Stimulated activated CD8-positive, alpha-beta memory T cell treated with anti-CD3 and anti-CD28 coated beads, Interleukin-12 subunit alpha, Interleukin-12 subunit beta, amount 100 ng/mL, for 24 hours (primary cell): Measurements from ENCODE around the gene LRRC1.
"Not testable (repeated sequence)": the region's sequence is repeated elsewhere in the genome, so short reads cannot be mapped to it uniquely, and the experiment has no call there.

Source experiments
- DNase-seq: peaks from one replicate; pipeline ENCODE4 v3.0.0-alpha.2; 2020; ENCODE audit errors: extremely low read depth

Gene LRRC1

DNA sequence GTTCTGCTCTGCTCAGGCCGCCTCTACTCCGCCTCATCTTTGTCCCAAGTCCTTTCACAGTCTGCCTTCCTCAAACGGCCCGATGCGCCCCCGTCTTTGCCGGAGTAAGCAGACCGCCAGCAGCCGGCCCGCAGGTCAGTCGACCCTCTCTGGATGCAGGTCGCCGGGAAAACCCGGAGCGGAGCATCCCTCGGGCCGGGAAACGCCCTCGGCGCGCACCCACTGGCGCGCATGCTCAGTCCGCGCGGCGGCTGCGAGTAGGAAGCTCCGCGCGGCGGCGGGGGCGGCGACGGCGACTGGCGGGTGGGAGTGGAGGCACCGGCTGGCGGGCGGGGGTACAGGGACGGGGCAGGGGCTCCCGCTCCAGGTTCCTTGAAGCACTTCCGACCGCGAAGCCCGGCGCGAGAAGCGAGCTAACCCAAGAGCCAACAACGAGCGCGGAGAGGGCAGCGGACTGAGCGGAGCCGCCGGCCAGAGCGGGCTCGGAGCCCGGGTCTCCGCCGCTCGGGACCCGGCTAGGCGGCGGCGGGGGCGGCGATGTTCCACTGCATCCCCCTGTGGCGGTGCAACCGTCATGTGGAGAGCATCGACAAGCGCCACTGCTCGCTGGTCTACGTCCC is at the start of gene LRRC1:
LRRC1 (plus strand) TSS at position 286 of the 620 bp plus-strand sequence; CDS start at position 538, 252 bp downstream.
- DNase-seq: peak; percentile 61

DNA sequence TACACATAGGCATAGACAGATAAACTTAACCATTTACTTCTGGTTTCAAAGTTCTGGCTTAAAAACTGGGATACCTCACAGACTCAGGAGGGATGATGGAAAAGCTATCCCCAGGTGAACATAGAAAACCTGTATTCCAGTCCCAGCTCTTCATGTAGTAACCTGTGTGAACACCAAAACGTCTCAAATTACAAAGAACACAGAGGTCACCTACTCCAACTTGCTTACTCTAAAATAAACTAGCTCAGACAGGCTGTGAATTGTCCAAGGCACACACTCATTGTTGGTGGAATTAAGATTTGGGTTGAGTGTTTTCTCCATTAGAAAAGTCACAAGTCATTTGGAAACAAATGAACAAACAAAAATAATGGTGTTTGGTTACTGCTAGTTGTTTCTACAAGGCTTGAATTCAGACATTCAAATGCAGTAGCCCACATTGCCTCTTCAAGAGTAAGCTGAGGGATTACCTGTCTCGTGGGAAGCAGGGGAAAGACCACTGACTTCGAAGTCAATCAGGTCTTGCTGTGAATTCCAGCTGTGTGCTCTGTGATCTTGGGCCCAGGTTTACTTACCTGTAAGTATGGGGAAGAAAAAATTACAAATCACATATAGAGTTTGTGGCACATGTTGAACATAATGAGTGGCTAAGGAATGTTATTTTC is 48.2 kb upstream of the LRRC1 start:
- no peak for DNase-seq

GRCh38 chr6:53750052-53750650 is 44.7 kb upstream of the LRRC1 start:
- DNase-seq: no peak

- no peak for DNase-seq
Observed at GRCh38 chr6:53751417-53751816, 43.4 kb upstream of the LRRC1 start.

DNA sequence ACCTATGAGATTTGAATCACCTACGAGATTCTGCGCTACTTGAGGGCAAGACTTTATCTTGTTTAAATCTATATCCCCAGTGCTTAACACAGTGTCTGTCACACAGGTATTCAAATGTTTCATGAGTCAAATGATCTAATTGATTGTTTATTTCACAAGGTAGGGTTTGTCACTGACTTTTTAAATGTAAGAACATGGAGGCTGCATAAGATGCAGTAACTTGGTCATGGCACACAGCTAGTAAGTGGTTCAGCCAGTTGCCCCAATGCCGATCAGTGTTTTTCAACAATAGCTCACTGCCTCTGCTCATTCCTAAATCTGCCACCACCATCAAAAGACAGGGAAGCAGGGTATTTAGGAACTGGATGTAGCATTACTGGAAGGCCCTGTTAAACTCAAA is 42.4 kb upstream of the LRRC1 start:
- DNase-seq: no peak

GRCh38 chr6:53752856-53753255 is 41.9 kb upstream of the LRRC1 start:
- no peak for DNase-seq

GRCh38 chr6:53754330-53754729 is 40.5 kb upstream of the LRRC1 start:
- DNase-seq: no peak

DNA sequence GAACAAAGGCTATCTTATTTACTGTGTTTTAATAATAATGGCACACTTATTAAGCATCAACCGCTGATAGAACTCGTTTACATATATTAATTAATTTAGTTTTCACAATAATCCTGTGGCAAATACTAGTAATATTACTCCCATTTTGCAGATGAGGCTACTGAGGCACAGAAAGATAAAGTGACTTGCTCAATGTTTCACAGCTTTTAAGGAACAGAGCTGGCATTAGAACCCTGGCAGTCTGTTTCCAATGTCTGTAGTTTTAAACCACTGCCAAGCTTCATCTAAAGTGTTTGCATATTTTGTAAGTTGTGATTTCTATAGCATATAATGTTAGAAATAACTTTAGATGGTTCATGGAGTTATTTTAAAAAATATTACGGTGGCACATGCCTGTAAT is 38.4 kb upstream of the LRRC1 start:
- no peak for DNase-seq

- no peak for DNase-seq
Observed at GRCh38 chr6:53758496-53758895, 36.3 kb upstream of the LRRC1 start.

GRCh38 chr6:53761036-53761435 is 33.8 kb upstream of the LRRC1 start:
- DNase-seq: no peak

DNA sequence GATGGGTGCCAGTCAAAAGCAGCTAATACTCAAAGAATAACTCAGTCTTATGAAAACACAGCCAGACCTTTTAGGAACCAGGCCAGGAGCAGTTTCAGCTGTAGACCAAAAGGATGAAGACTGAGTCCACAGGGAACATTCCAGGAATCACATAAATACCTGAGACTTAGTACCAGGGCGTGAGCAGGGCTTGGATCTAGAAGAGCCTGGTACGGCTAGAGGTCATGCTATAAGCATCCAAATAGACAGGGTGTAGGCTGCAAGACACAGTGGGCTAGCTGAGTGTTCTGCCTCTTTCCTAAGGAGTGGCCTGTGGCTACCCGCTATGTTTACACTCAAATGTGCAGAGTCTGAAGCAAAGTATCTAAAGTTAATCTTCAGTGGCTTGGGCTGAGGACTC is 29.5 kb upstream of the LRRC1 start:
- DNase-seq: no peak

DNA sequence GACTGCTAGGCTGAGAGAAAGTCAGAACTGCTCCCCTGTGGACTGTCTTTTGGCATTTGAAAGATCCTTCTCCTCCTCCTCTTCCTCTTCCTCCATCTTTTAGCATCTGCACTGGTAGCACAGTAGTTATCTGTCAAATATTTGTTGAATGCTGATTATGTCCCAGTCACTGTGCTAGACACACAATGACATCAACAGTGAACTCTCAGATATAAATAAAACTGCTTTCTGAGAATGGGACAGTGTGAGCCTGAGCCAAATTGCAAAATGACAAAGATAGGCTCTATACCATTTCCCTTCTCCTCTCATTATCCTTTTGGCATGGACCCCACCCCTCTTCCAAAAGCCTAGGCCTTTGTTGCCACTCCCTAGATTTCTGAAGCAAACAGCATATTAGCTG is 27.9 kb upstream of the LRRC1 start:
- no peak for DNase-seq

DNA sequence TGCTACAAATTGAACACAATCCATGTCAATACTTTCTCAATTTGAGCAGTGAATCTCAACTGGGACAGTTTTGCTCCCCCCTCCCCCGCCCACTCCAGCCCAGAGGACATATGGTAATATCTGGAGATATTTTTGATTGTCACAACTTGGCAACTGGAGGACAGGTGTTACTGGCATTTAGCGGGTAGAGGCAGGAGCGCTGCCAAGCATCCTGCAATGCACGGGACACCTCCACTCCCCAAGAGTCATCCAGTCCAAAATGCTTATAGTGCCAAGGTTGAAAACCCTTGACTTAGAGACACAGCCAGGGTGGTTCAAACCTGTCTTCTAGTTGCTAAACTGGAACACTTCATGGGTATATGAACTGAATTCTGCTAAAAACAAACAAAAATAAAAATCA is 26.9 kb upstream of the LRRC1 start:
- DNase-seq: no peak

DNA sequence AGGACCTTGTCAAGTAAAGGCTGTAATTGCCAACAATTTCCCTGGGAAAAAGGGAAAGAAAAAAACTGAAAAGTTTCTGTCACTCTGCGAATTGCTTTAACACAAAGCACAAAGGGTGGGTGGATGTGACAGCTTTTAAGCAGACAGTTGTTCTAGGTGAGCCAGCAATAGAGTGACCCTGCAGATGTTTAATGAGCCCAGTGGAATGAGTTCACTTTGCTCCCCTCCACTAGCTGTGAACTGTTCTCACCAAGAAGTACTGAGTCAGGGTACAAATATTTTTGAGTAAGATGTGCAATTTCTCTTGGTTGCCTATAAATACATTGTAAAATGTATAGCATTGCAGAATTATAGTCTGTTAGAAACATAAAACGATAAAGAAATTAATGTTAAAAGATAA is 26.2 kb upstream of the LRRC1 start:
- DNase-seq: no peak

GRCh38 chr6:53770780-53771249 is 24.0 kb upstream of the LRRC1 start:
- DNase-seq: no peak

DNA sequence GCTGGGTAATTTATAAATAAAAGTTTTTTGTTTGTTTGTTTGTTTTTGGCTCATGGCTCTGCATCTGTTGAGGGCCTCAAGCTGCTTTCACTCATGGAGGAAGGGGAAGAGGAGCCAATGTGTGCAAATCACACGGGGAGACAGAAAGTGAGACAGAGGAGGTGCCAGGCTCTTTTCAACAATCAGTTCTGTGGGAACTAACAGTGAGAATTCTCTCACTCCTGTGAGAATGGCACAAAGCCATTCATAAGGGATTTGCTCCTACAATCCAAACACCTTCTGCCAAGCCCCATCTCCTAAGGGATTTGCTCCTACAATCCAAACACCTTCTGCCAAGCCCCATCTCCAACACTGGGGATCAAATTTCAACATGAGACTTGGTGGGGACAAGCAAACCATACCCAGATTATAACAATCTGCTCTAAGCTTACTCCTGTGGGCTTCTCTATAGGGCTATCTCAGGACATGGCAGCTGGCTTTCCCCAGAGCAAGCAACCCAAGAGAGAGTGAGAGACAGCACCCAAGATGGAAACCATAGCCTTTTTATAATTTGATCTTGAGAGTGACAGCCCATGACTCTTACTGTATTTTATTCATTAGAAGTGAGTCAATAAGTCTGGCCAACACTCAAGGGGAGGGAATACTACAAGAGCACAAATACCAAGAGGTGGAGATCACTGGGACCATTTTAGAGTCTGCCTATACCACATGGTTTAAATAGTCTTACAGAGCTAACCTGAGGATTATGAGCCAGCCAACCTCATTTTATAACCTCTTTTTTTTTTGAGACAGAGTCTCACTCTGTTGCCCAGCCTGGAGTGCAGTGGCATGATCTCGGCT is 22.8 kb upstream of the LRRC1 start:
- DNase-seq: no peak

- DNase-seq: no peak
Observed at GRCh38 chr6:53773044-53773696, 21.6 kb upstream of the LRRC1 start.

DNA sequence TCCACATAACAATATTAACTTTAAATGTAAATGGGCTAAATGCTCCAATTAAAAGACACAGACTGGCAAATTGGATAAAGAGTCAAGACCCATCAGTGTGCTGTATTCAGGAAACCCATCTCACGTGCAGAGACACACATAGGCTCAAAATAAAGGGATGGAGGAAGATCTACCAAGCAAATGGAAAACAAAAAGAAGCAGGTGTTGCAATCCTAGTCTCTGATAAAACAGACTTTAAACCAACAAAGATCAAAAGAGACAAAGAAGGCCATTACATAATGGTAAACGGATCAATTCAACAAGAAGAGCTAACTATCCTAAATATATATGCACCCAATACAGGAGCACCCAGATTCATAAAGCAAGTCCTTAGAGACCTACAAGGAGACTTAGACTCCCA is 18.7 kb upstream of the LRRC1 start:
- DNase-seq: not testable (repeated sequence)

DNA sequence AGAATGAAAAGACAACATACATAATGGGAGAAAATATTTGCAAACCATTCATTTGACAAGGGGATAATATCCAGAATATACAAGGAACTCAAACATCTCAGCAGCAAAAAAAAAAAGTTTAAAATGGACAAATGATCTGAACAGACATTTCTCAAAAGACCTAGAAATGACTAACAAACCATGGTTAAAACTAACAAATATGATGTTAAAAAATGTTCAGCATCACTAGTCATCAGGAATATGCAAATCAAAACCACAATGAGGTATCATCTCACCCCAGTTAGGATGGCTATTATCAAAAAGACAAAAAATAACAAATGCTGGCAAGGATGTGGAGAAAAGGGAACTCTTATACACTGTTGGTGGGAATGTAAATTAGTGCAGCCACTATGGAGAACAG is 9.8 kb upstream of the LRRC1 start:
- not testable (repeated sequence) for DNase-seq

DNA sequence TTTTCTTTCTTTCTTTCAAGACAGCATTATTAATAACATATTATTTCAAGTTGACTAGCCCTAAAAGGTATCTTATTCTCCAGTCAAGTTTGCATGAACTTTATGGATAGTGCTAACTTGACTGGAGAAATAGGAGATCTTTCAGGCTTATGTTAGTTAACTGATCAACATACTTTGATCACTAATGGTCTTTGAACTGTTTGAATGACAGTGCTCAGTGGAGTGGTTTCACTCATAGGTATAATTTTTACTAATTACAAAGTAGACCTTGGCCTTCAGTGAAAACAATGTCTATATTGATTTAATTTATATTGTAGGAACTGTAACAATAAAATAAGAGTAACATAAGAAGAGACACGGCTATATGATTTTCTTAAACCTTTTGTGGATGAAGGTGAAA is 8.0 kb upstream of the LRRC1 start:
- no peak for DNase-seq

DNA sequence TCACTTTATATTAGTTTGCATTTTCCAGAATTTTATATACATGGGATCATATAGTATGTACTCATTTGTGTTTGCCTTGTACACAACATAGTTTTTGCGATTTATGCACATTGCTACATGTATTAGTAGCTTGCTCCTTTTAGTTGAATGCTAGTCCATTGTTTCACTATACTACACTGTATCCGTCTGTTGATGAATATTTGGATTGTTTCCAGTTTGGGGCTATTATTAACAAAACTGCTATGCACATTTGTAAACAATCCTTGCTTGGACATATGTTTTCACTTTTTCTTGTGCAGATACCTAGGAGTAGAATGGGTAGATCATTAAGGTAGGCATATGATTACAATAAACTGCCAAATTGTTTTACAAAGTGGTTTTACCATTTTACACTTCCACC is 3.9 kb upstream of the LRRC1 start:
- DNase-seq: no peak

DNA sequence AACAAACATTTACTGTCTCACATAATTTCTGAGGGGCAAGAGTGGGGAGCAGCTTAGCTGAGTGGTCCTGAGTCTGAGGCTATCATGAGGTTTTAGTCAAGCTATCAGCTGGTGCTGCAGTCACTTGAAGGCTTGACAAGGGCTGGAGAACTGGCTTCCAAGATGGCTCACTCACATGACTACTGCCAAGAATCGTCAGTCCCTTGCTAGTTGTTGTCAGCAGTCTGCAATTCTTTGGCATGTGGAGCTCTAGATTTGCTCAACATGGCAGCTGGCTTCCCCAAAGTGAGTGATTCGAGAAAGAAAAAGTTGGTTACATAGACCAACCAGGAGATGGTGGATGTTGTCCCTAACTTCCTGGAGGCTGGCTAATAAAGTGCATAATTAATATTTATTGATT is 2.8 kb upstream of the LRRC1 start:
- no peak for DNase-seq
